ENCODE data around the gene LAMA3.

The LAMA3 gene

DNA sequence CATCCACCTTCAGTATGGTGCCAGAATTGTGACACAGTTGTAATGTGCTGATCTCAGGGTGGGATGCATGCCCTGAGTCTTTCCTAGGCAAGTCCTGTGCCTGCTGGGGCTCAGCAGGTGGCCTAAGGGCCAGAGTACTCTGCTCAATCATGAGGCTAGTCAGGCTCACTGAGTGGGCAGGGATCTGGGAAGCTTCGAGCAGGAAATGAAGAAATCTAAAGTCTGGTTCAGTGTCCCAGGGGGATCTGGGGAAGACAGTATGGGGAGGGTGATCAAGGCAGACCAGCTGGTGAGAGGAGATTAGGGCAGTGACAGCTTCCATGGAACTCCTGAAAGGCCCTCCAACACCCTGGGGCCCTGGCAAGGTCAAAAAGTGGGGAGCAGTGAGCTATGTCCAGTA lies 17.7 kb upstream of the LAMA3 start:
- no peak for DNase-seq

DNA sequence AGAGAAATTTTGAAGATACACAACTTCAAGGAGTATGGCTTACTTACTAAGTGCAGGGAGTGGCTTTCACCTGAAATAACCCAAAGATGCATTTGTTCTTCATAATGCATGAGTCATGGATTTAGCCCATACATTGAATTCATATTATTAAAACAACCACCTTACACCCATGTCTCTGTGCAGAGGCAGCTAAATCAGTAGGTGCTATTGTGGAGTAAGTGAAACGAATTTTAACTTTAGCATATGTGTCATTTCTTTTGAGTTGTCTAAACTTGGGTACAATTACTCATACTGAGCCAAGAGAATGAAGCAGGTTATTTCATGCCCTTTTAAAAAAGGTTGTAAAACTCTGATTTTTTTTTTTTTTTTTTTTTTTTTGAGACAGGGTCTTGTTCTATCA lies 15.5 kb upstream of the LAMA3 start:
- DNase-seq, result no peak

DNA sequence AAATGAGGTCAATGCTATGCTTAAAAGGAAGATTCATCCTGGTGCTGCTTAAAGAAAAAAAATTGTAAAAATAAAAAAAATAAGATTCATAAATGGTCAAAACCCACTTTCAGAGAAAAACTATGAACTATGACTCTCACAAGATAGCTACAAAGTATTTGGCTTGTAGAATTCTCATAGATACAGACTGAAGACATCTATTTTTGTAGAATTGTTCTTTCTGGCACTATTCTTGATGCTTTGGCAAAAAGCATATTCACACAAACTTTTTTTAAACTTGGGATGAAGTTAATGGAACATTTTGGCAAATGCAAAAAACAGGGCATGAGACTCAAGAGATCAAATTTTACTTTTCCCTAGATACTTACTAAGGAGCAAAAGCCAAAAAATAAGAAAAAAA lies 14.0 kb upstream of the LAMA3 start:
- no peak for DNase-seq

DNA sequence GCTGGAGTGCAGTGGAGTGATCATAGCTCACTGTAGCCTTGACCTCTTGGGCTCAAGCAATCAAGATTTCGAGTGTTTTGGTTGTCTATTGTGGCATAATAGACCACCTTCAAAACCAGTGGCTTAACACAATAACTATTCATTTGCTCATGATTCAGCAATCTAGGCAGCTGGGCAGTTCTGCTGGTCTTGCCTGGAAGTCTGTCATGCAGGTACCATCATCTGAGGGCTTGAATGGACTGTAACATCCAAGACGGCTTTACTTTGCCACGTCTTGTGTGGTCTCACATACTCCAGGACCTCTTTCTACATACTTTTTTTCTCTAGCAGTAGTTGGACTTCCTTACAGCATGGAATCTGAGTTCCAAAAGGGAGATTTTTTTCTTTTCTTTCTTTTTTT lies 13.4 kb upstream of the LAMA3 start:
- DNase-seq, result no peak

DNA sequence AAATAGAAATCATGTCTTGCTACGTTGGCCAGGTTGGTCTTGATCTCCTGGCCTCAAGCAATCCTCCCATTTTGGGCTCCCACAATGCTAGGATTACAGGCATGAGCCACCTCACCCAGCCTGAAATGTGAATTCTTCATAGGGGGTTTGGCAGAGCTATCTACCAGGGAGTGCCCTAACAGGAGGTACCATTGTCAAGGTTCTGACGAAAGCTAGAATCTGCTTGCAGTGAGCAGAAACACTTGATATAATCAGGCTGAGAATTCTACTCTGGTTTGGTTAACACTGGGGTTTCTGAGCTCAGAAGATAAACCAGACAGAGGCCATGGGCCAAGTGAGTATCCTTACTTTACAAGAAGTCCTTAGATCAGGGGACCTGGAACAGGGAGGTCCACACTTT lies 7.2 kb upstream of the LAMA3 start:
- DNase-seq, result no peak

DNA sequence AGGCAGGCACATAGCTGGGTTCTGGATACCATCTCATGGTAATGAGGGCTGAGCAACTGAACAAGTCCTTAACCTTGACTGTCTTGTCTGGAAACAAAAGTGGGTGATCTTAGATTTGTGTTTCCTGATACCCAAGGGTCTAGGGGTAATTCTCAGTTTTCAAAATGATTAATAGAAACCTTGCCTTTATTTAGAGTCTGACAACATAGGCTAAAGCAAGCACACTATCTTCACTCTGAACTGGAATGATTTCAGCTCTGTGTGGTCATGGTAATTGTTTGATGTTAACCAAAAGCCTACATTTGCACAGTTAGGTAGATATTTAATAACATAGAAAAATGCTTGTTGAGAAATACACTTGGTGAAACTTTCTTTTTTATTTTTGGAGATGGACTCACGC lies 6.8 kb upstream of the LAMA3 start:
- no peak for DNase-seq

DNA sequence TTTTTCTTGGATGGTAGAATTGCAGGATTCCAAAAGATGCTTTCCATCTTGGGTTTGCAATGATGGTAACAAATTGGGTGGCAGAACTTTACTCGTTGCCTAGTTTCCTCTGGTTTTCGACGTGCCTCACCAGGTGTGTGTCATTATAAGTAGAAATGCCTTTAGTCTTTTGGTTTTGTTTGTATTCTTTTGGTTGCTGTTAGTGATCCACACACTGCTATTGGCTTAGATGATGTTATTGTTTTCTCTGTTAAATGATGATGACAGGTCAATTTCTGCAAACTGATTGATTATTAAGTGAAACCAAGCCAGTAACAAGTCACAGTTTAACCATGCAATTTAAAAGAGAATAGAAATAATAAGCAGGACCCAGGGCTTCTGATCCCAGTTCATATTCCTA lies 6.1 kb upstream of the LAMA3 start:
- DNase-seq, result no peak

DNA sequence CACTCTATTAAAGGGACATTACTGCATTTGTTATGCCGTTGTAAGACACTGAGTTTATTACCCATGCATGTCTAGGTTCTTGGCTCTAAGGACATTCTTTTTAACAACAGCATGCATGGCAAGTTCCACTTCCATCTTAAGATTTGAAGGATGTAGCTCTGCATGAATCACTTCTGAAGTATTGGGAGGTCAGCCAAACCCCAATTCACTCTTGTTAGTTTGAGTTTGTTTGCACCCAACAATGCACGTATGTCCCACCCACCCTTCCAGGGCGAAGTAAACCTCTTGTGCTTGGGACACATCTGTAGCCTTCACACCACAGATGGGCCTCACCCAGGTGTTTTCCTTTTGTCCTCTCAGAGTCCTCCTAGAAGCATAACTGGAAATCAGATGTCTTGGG lies 5.6 kb upstream of the LAMA3 start:
- DNase-seq, result no peak

DNA sequence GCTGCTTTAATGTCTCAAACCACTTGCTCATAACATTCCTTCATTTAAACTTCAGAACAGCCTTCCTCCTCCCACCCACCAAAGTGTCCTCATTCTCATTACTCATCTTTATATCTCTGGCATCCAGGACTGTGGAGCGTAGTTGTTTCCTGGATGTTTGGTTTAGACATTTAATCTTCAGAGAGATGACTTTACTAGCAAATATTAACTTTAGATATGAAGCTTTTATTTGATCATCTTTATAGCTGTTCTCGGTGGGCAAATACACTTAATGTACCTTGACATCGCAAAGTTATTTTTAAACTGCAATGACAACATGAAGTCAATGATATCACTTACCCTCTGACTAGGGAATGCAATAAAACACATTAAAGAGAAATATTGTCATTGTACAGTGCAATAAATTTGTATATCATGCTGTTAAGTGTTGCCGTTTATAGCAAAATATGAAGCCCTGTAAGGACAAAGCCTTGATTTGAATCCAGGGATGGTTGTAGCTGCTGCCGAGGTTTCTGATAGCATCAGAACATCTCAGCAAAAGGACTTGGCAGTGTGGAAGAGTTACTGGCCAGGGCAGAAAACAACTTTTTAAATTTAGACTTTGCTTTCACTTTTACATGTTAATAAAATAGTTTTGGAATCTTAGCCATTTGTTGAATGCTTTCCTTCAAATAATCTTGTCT lies 4.6 kb upstream of the LAMA3 start:
- no peak for DNase-seq

DNA sequence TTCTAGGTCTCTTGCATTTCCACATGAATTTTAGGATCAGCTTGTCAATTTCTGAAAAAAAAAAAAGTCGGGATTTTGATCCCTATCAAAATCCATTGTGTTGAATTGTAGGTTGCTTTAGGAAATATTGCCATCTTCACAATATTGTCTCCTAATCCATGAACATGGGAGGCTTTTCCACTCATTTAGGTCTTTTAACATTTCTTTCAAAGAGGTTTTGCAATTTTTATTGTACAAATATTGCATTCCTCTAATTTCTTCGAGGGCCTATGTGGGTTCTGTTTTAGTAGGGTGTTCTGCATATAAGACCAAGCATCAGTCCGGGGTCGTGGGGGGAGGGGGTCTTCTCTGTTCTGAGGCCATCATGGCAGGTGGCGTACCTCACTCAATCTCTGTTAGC lies 725 bp upstream of the LAMA3 start:
- DNase-seq, result no peak

DNA sequence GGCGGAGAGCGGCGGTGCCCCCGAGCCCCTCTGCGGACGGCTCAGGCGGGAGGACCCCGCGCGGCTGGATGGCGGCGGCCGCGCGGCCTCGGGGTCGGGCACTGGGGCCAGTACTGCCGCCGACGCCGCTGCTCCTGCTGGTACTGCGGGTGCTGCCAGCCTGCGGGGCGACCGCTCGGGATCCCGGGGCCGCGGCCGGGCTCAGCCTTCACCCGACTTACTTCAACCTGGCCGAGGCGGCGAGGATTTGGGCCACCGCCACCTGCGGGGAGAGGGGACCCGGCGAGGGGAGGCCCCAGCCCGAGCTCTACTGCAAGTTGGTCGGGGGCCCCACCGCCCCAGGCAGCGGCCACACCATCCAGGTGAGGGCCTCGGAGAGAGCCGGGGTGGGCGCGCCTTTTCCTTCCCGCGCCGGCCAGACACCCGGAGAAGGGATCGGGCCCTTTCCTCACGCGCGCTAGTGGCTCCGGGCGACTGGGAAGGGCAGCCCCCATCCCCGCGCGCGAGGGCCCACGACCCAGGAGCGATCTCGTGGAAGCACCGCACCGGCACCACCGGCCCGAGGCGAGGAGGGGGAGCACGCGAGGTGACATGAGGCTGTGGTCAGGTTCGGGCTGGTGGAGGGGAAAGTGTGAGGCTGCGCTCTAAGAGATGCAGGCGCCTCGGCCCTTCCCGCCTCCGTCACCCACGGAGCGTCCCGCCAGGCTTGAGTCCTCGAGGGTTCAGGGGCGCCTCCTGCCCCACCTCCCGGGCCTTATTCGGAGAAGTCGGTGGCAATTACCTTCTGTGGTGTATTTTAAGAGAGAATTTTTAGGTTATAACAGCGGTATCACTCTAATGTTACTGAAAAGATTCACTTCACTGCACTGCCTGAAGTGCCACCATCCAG lies 607 bp downstream of the LAMA3 start:
- DNase-seq, result no peak

DNA sequence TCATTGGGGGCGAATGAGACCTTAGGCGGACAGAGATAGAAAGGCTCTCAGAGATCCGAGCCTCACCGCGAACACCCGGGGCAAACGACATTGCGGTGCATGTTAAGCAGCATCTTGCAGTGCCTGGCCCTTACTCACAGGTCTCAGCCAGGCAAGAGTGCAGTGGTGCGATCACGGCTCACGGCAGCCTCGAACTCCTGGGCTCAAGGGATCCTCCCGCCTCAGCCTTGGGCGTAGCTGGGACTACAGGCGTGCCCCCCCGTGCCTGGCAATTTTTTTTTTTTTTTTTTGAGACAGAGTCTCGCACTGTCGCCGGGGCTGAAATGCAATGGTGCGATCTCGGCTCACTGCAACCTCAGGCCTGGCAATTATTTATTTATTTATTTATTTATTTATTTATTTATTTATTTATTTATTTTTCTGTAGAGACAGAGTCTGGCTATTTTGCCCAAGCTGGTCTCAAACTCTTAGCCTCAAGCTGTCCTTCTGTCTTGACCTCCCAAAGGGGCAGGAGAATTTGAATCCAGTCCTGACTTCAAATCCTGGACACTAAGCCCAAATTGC lies 1.3 kb downstream of the LAMA3 start:
- no peak for DNase-seq

DNA sequence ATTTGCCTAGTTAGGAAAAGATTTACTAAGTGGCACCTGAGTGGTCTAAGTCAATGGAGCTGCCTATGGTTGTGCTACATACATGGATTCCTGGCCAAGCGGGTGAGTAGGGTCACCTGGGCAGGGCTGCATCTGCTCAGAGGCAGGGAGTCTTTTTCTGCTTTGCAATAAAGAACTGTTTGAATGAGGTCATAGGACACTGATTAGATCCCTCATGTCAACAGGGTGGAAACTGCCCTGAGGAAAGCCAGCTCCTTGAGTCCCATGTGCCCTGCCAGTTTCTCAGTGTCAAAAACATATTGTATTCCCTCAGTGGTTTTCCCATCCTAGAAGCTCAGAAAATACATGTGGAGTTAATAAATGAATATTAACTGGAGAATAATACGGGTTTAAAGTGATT lies 4.6 kb downstream of the LAMA3 start:
- DNase-seq, result no peak

DNA sequence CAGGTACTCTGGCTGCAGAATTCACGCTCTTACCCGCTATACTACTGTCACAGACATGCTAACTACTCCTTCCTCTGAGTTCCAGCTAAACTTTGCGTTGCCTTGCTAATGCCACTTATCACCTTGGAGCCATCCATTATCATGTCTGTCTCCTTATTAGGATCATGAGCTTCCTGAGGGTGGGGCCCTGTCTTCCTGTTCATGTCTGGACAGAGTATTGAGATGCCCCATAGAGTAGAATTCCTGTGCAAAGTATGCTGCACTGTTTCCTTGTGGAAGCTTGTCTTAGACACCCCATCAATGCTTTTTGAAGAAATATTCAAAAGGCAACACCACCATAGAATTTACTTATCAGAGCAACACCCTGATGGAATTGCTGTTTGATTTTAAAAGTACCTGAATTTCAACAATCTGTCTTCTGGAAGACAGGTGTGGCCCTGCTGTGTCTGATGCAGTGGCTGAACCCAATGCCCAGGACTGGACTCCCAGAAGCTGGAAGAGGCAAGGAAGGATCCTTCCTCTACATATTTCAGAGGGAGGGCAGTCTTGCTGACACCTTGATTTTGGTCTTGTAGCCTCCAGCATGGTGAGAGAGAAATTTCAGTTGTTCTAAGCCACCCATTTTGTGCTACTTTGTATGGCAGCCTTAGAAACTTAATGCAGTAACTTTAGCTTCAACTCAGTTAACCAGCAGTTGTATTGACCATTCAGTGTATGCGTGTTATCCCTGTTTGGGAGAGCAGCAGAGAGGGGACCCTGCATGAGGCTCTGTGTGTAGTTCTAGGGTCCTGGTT lies 5.6 kb downstream of the LAMA3 start:
- DNase-seq, result no peak

DNA sequence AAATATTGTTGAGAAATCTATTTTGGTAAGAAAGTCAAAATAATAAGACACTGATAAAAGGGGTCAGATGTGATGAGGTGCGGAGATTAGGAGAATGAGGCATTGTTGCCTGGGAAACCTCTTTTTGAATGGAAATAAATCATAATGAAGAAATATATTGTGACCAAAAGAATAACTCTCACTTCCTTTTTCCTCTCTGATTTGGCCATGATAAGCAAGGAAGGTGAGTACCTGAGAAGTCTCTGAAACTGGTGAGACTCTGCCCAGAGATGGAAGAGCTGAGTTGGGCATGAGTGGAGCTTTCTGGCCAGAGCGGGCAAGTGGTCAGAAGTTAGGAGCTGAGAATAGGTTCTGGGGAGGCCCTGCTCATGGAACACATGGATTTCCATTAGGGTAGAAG lies 11.8 kb downstream of the LAMA3 start:
- no peak for DNase-seq

DNA sequence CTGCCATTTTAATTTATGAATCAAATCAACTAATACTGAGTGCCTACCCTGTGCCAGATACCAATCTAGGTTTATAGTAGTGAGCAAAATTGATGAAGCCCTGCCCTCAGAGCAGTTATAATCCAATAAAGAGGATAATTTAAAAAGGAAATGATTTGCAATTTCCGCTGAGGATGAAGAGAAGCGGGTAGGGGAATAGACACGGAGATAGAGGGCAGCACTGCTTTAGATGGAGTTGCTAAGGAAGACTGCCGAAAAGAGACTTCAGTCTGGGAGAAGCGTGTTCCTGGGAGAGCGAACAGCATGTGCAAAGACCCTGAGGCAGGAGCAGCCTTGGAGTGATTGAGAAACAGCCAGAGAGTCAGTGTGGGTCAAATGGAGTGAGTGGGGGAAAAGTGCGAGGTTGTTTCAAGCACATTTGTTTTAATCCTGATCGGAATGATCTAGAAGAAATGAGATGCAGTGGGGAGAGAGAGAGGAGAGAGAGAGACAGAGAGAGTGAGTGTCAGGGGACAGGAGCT lies 12.4 kb downstream of the LAMA3 start:
- no peak for DNase-seq

DNA sequence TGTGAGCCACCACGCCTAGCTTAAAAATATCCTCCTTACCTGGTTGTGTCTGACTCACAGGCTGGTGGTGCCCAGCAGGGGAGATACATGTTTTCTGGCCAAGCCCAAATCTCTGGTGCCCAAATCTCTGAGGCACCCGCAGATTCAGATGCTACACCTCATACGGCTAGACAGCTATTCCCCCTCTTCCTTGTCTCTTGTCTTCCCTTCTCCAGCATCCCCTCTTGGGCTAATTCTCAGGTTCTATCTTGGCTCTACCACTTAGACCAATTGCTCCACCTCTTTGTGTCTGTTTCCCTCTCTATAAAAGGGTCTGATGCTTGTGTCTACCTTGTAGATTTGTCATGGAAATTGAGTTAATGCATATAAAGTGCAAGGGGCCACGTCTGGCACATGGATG lies 13.4 kb downstream of the LAMA3 start:
- no peak for DNase-seq

DNA sequence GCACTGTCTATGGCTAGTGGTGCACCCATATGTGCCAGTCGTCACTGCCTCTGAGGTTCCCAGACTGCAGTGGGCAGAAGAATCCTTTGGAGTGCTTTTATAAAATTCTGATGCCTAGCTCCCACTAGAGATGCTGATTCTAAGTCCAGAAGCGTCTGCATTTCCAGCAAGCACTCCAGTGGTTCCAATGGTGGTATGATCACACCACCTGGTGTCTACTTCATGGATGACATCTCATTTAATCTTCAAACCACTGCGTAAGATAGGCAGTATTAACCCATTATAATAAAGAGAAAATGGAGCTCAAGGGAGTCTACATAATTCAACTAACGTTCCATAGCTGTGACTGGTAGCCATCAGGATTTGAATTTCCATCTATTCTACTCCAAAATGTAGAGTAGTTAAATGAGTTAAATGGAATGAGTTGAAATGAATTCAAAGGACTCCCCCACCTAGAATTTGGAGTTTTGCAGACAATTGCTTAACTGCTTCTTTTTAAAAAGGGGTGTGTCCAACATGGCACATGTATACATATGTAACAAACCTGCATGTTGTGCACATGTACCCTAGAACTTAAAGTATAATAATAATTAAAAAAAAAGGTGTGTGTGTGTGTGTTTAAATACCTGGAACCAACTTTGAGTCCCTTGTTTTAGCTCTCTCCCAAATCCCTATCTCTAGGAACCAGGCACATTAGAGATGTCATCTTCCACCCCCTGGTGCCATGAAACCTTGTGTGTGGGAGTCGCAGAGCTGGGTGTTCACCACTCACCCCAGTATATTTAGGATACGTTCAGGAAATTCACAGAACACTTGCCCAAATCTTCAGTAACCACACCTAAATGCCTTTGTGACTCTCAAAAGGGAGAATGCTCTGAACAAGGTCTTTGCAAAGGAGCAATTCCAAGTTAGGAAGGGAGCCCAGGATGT lies 14.1 kb downstream of the LAMA3 start:
- DNase-seq, result peak; percentile 3

DNA sequence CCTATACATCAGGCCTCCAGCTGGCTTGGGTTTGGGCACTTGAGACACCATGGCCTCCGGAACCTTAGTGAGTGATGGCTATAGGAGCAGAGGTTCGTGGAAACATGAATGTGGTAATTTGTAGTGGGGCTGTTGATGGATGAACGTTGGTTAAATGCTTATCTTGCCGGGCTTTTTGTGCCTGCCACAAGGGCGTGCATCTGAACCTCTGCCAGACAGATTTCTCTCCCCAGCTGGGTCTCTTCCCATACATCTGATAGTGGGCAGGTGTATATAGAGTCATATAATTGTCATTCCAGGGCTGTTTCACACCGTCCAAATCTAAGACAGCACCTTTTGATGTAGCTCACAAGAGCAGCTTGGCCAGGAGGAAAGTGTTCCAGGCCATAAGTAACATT lies 14.7 kb downstream of the LAMA3 start:
- DNase-seq, result no peak

DNA sequence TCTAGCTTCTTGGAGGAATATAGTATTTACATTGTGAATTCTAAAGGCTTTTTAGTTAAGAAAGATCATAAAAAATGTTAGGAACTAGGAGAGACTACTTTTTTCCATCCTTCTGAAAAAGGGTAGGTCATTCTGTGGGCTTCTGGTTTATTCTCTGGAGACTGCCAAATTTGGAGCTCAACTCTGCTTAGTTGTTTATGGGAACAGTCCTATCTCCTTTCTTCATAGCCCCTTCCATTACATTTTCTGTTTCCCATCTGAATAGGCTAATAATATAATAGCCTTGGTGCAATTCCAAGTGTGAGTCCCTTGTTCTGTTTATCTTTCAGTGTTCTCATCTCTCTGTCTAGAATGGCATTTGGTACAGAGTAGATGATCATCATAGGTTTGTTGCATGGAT lies 15.6 kb downstream of the LAMA3 start:
- no peak for DNase-seq

DNA sequence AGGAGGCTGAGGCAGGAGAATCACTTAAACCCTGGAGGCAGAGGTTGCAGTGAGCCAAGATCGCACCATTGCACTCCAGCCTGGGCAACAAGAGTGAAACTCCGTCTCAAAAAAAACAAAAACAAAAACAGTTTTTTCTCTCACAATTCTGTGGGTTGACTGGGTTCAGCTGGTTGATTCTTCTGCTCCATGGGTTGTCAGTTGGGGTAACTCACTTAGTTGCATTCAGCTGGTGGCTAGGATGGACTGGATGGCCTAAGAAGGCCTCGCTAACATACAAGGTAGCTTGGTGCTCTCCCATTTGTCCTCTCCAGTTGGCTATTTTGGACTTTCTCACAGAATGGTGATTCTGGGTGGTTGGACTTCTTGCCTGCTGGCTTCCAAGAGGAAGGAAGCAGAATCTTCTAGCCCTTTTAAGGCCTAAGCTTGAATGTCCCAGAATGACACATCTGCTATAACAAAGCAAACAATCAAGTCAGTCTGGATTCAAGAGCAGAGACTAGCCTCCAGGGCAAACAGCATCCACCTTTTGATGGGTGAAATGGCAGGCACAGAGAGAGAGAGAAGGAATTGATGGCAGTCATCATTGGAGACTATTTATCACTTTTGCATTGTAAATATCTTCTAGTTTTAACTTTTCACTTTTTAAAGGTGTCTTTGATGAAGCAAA lies 17.9 kb downstream of the LAMA3 start:
- DNase-seq, result no peak

Measured in NCI-H526 treated with DMSO at 0.1 percent for 48 hours (cell line).